ENCODE results near the gene TDRD10.

Gene TDRD10

DNA sequence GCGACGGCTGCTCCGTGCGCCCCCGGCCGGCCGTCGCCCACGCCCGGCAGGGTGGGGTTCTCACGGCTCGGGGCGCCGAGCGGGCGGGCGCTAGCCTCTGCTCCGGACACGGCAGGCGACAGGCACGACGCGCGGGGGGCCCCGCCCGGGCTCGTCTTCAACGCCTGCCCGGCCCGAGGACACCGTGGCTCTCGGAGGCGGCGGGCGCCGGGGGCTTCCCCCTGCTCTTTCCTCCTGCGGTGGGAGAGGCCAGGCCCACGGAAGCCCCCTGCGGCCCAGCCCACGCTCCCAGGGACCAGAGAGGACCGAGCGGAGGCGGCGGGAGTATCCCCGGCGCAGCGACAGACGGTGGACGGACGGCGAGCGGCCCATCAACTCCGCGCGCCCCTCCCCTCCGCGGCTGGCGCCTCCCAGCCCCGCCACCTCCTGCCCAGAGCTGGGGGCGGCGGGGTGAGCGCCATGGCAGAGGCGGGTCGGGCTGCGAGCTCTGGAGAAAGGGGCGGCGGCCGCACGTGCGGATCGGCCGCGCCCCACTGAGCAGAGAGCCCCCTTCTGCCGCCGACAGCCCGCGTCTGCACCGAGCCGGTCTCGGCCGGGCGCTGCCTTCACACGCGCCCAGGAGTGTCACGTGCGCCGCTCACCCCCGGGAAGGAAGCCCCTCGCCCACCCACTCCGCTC lies at the start of gene TDRD10, which contains the start of gene SHE:
Gene TDRD10 (plus strand): TSS at position 154 of the 678 bp plus-strand sequence. CDS start 4,685 bp downstream, outside the sequence.
Gene SHE (minus strand): TSS at position 347 of the 678 bp plus-strand sequence. CDS start 386 bp downstream, outside the sequence.
- FAIRE-seq, result no peak
- no peak for DNase-seq (ENCODE audit: insufficient read length, low spot score)

- FAIRE-seq (no peak), DNase-seq (ENCODE audit: insufficient read length, low spot score) (no peak)
Measured at GRCh38 chr1:154453161-154453560, 48.9 kb upstream of the TDRD10 start.

DNA sequence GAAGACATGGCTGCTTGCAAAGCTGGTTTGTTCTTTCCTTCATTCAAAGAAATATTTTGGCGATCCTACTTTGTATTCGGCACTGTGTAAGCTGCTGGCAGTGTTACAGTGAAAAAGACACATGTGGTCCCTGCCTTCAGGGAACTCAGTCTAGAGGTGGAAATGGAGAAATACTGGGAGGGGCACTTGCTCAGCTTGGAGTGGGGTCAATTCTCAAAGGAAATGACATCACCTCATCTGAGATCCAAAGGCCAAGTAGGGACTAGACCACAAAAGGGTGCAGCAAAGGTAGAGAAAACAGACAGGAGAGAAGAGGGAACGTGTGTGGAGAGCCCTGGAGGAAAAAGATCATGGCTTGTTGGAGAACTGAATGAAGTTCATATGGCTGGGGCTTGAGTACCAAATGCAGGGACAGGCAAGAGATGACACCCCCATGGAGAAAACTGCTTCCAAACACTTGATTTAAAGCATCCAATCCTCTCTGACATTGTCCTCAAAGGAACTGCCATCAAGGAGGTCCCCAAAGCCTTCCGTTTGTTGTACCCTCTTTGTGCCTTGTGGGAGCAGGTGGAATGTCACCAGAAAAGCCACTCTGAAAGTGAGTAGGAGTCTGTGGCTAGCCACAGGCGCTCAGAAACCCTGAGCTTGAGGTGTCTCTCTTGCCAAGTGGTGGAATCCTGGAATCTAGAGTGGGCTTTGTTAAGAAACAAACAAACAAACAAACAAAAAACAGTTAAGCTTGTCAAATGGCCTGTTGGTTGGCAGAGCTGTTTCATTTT lies 48.3 kb upstream of the TDRD10 start:
- DNase-seq (ENCODE audit: insufficient read length, low spot score) (peak; percentile 39), FAIRE-seq (no peak)

DNA sequence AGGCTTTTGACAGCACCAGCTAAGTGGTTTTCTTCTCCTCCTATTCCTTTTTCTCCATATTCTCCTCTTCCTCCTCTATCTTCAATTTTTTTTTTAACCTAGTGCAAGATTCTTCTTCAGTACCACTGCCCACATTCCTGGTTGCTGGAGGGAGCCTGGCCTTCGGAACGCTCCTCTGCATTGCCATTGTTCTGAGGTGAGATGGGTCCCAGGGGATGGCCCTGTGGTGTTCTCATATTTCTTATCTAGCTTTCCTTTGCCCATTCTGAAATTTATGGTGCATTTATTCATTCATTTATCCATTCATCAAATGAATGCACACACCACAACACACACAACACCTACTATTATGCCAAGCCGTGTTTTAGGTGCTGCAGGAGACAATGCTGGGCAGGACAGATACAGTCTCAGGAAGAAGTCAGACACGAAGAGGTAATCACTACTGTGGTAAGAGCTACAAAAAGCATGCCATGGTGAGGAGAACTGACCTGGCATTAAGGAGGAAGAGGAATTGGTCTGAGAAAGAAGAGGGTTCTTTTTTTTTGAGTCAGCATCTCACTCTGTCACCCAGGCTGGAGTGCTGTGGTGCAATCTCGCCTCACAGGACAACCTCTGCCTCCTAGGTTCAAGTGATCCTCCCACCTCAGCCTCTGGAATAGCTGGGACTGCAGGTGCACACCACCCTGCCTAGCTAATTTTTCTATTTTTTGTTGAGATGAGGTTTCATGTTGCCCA lies 47.5 kb upstream of the TDRD10 start:
- no peak for FAIRE-seq
- no peak for DNase-seq (ENCODE audit: insufficient read length, low spot score)

DNA sequence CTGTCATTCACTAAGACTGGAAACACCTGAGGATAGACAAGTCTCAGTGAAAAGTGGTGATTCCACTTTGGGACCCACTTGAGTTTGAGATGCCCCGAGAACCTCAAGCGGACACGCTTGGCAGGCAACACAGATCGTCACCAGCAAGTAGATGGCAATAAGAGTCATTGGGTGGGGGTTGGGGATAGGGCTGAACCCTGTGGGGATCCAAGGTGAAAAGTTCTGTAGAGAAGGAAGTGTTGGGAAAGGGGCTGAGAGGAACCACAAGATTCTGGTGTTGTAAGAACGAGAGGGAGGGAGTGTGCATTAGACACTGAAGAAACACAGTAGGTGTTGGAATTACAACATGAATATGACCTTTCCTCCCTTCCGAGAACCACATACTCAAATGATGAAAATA lies 45.4 kb upstream of the TDRD10 start:
- FAIRE-seq, result no peak
- DNase-seq (ENCODE audit: insufficient read length, low spot score), result no peak

GRCh38 chr1:154459080-154459479 lies 42.9 kb upstream of the TDRD10 start:
- no peak for DNase-seq (ENCODE audit: insufficient read length, low spot score)
- no peak for FAIRE-seq

GRCh38 chr1:154460695-154461260 lies 41.2 kb upstream of the TDRD10 start:
- FAIRE-seq (no peak), DNase-seq (ENCODE audit: insufficient read length, low spot score) (no peak)

DNA sequence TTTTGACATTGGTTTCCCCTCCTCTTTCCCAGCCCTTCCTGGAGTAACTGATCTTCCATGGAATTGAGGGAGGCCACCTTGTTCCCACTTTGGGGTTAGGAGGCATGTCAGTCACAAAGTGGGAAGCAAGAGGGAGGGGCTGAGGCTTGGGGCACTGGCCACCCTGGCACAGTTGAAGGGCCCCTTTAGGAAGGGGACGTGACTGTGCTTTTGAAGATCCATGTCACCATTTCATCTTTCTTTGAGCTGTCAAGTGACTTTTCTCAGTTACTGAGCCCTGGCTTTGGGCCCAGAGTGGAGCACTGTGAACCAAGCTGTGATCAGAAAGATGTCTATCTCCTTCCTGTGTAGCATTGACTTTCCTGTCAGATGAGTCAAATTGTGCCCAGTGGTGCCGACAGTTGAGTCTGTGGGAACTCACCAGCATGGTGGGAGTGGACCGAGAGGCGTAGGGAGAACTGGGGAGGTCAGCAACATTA lies 38.5 kb upstream of the TDRD10 start:
- FAIRE-seq (no peak), DNase-seq (ENCODE audit: insufficient read length, low spot score) (no peak)

- no peak for DNase-seq (ENCODE audit: insufficient read length, low spot score)
- FAIRE-seq, result no peak
Measured at GRCh38 chr1:154465621-154466195, 36.3 kb upstream of the TDRD10 start.

DNA sequence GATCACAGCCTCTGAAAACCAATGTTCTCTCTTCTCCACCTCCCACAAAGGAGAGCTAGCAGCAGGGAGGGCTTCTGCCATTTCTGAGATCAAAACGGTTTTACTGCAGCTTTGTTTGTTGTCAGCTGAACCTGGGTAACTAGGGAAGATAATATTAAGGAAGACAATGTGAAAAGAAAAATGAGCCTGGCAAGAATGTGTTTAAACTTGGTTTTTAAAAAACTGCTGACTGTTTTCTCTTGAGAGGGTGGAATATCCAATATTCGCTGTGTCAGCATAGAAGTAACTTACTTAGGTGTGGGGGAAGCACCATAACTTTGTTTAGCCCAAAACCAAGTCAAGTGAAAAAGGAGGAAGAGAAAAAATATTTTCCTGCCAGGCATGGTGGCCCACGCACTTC lies 35.8 kb upstream of the TDRD10 start:
- no peak for DNase-seq (ENCODE audit: insufficient read length, low spot score)
- FAIRE-seq, result no peak

- FAIRE-seq, result no peak
Measured at GRCh38 chr1:154466921-154467417, 35.0 kb upstream of the TDRD10 start.

DNA sequence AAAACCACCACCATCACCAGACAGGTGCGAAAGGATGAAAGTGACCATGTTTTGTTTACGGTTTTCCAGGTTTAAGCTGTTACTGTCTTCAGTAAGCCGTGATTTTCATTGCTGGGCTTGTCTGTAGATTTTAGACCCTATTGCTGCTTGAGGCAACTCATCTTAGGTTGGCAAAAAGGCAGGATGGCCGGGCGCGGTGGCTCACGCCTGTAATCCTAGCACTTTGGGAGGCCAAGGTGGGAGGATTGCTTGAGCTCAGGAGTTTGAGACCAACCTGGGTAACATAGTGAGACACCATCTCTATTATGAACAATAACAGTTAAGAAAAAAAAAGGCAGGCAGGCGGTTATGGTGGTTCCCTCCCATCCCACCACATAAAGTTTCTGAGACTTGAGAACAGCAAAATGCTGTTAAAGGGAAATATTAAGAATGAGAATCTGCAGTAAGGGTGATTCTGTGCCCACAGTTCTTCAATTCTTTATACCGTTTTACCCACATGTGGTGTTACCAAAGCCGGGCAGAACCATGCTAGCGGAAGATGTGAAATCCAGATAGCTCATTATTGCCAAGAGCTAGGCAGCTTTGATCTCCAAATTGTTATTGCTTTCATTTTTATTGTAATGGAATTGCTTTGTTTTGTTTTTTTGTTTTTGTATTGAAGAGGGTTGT lies 34.5 kb upstream of the TDRD10 start:
- DNase-seq (ENCODE audit: insufficient read length, low spot score), result no peak
- FAIRE-seq, result no peak

More at GRCh38 chr1:154466921-154467417, 35.0 kb upstream of the TDRD10 start:
- DNase-seq (ENCODE audit: insufficient read length, low spot score), result no peak

GRCh38 chr1:154468535-154469250 lies 33.3 kb upstream of the TDRD10 start:
- FAIRE-seq, result no peak
- DNase-seq (ENCODE audit: insufficient read length, low spot score), result no peak

- DNase-seq (ENCODE audit: insufficient read length, low spot score), result no peak
Measured at GRCh38 chr1:154469844-154470560, 32.0 kb upstream of the TDRD10 start.

DNA sequence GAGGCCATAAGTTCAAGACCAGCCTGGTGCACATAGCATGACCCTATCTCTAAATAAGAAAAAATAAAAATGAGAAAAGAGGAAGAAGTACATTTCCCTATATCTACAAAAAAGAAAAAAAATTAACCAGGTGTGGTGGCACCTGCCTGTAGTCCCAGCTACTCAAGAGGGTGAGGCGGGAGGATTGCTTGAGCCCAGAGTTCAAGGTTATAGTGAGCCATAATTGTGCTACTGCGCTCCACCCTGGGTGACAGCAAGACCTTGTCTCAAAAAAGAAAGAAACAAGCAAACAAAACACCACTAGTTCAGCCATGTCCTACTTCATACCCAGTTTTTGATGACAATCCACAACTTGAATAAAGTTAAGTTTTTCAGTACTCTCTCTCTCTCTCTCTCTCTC lies 30.7 kb upstream of the TDRD10 start:
- DNase-seq (ENCODE audit: insufficient read length, low spot score) (no peak), FAIRE-seq (no peak)

More at GRCh38 chr1:154469844-154470560, 32.0 kb upstream of the TDRD10 start:
- no peak for FAIRE-seq

DNA sequence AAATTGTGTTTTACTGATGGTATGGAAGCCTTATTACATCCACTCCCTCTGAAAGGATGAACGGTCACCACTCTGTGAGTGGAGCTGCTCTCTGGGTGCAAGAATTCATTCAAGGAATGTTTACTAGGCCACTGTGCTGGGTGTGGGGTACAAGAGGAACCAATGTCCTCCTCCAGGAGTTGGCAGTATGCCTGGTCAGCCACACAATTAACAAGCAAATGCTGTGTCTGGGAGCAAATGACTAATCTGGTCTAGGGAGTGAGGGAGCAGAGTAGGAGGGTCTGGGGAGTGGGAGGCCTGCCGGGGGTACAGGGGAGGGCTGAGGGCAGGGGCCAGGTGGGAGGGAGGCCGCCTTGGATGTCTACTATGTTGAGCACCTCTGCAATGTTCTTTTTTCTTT lies 27.2 kb upstream of the TDRD10 start:
- DNase-seq (ENCODE audit: insufficient read length, low spot score), result peak; percentile 20

DNA sequence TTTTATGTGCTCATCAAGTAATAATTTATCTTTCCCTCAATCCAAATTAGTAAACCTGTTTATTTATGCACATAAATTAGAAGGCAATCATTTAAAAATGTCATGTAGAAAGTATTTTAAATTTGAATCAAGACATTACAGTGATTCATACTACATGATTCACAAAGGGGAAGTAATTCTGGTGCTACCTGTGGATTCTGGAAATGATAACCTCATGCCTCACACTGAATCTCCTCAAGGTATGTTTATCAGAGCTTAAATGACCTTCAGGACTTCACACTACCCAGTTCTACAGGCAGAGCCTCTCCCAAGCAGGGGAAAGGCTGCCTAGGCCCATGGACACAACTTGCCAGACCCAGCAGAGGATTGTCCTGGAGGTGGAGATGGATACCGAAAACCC lies 25.2 kb upstream of the TDRD10 start:
- FAIRE-seq (no peak), DNase-seq (ENCODE audit: insufficient read length, low spot score) (no peak)

More for the DNA sequence above, 27.2 kb upstream of the TDRD10 start:
- FAIRE-seq, result no peak

- DNase-seq (ENCODE audit: insufficient read length, low spot score), result no peak
- no peak for FAIRE-seq
Measured at GRCh38 chr1:154478013-154478412, 24.0 kb upstream of the TDRD10 start.
